Activated CD4-positive, alpha-beta T cell treated with anti-CD3 and anti-CD28 coated beads, Interleukin-2, amount 50 U/mL, for 24 hours (primary cell): ENCODE results near the gene CEP131.
A peak's percentile ranks its signal among the peaks of the same experiment; 100 is the strongest.

ENCODE experiments used
- DNase-seq, 2 donors: peaks; one replicate each; pipeline ENCODE4 v3.0.0-alpha.2; 2020; ENCODE audit warnings: low read depth in 1 of 2, low spot score in 1 of 2

CEP131 gene

GRCh38 chr17:81222906-81223761 is at the start of gene CEP131:
Gene CEP131, minus strand, starts transcription at chr17:81222965. Its CDS starts 2,909 bp downstream, at chr17:81220056.
- peak; percentile 99 to 100 for DNase-seq

GRCh38 chr17:81271226-81271625 is 48.5 kb upstream of the CEP131 start:
- no peak for DNase-seq

- DNase-seq: no peak
These were observed 47.5 kb upstream of the CEP131 start for GRCh38 chr17:81270279-81270678.

- DNase-seq: no peak
These were observed 44.8 kb upstream of the CEP131 start for GRCh38 chr17:81267390-81268067.

- DNase-seq: no peak
These were observed 42.8 kb upstream of the CEP131 start for GRCh38 chr17:81265576-81265975.

- DNase-seq: no peak
These were observed 41.9 kb upstream of the CEP131 start for GRCh38 chr17:81264640-81265039.

- no peak for DNase-seq
These were observed 40.8 kb upstream of the CEP131 start for GRCh38 chr17:81263371-81264181.

GRCh38 chr17:81261582-81262336 is 39.0 kb upstream of the CEP131 start:
- DNase-seq: no peak

- DNase-seq: no peak
These were observed 38.3 kb upstream of the CEP131 start for GRCh38 chr17:81261096-81261495.

- DNase-seq: no peak
These were observed 37.9 kb upstream of the CEP131 start for GRCh38 chr17:81260641-81261040.

GRCh38 chr17:81260171-81260570 is 37.4 kb upstream of the CEP131 start:
- DNase-seq: no peak

GRCh38 chr17:81259058-81259605 is 36.4 kb upstream of the CEP131 start:
- no peak for DNase-seq

- DNase-seq: no peak
These were observed 35.5 kb upstream of the CEP131 start for GRCh38 chr17:81258292-81258691.

- no peak for DNase-seq
These were observed 34.8 kb upstream of the CEP131 start for GRCh38 chr17:81257533-81257932.

GRCh38 chr17:81256616-81257015 is 33.9 kb upstream of the CEP131 start:
- no peak for DNase-seq

GRCh38 chr17:81254955-81255717 is 32.4 kb upstream of the CEP131 start:
- DNase-seq: no peak

GRCh38 chr17:81253358-81254131 is 30.8 kb upstream of the CEP131 start:
- DNase-seq: peak; percentile 40 to 42

- no peak for DNase-seq
These were observed 30.2 kb upstream of the CEP131 start for GRCh38 chr17:81252987-81253329.

GRCh38 chr17:81252326-81252986 is 29.7 kb upstream of the CEP131 start:
- no peak for DNase-seq
